ENCODE measurements around the gene CTLA4.

GRCh38 chr2:203908066-203908796 is 40.7 kb downstream of the CTLA4 start:
- TF ChIP-seq CTCF (IDR thresholded peaks at IDR 0.05; ENCODE audit: low read depth, low read length) (no peak), EZH2phosphoT487 (IDR thresholded peaks at IDR 0.05; ENCODE audit: low read depth) (no peak)
